NCI-H82 treated with DMSO at 0.1 percent for 48 hours (cell line): ENCODE data around the gene TMTC1.

ENCODE experiments used
- DNase-seq: peaks from one replicate; lab custom pipeline; 2025; ENCODE audit not compliant: unreplicated experiment; lab: John Stamatoyannopoulos, UW

The TMTC1 gene

DNA sequence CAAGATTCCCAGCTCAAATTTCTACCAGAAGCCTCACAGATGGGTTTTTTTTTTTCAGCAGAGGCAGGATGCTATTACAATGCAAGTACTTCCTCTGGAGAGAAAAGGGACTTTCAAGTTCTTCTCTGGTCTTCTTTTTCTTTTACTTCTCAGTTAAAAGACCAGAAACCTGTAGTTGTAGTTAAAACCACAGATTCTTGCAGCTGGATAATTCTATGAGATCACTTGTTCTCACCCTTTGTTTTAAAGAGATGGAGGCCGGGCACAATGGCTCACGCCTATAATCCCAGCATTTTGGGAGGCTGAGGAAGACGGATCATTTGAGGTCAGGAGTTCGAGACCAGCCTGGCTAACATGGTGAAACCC lies 238.7 kb downstream of the TMTC1 start:
- DNase-seq: no peak

DNA sequence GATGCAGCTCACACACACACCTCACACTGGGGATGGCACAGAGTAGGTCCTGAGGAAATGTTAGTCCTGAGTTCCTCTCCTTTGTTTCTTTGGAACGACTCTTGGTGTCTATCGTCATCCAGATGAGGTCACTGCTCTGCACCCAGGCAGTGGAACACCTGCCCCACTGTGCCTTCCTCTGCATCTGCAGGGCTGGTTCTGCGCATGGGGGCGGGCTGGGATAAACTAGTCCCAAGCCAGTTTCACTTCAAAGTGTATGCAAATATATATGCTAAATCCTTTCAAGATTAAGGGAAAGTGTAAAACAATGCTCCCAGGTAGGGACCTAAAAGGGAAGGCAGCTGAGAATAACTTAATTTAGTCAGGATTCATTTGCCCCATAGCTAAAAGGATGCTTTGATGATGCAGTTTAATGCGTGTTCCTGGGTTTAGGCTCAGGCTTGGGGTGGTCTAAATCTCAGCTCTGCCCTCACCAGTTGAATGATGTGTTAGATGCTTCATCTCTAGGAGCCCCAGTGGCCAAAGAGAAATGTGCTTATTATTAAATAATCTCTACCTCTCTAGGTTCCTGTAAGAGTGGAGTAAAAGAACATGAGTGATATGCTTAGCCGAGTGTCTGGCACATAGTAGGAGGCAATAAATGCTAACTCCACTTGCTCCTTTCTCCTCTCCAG lies 239.2 kb downstream of the TMTC1 start:
- DNase-seq: no peak

DNA sequence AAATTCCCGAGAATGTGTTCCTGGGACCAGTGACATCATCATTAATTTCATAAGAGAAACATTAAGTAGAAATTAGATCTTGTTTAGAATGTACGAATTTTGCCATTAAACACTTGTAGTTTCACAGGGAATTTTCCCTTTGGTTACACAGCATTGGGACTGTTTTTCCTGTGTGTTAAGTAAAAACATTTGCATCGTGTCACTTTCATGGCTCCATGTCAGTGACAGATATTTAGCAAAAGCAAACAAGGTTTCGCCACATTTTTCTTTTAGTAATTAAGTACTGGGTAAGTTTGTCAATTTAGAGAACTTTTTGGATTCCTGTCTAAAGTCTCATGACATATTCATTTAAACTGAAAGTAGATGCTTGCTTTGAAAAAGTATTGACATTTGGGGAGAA lies 240.7 kb downstream of the TMTC1 start:
- DNase-seq: no peak

DNA sequence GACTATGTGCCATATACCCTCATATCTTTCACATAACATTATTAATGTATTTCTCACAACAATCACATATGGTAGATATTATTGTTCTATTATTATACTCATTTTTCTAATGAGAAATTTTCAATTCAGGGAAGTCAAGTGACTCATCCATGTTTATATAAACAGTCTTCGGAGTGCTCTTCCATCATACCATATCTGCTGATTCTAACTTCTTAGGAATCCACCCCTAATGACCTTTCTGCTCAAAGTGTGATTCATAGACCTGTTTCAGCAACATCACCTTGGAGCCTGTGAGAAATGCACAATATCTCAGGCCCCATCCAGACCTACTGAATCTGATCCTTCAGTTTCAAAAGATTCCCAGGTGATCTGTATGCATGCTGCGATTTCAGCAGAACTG lies 246.4 kb downstream of the TMTC1 start:
- no peak for DNase-seq

DNA sequence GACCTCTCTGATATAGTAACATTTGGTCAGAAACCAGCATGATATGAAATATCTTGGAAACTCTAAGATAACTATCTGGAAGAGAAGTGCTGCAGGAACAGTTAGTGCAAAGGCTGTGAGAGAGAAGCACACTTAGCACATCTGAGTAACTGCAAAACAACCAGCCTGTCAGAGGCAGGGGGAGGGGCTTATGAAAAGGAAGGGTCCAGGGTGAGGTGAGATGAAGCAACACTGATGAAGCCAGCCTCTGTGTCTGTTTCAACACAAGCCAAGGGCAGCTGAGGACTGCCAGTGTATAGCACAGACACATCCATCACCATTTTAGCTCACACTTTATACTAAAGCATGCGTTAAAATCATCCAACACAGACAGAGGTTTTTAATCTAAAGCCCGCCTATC lies 248.8 kb downstream of the TMTC1 start:
- no peak for DNase-seq

DNA sequence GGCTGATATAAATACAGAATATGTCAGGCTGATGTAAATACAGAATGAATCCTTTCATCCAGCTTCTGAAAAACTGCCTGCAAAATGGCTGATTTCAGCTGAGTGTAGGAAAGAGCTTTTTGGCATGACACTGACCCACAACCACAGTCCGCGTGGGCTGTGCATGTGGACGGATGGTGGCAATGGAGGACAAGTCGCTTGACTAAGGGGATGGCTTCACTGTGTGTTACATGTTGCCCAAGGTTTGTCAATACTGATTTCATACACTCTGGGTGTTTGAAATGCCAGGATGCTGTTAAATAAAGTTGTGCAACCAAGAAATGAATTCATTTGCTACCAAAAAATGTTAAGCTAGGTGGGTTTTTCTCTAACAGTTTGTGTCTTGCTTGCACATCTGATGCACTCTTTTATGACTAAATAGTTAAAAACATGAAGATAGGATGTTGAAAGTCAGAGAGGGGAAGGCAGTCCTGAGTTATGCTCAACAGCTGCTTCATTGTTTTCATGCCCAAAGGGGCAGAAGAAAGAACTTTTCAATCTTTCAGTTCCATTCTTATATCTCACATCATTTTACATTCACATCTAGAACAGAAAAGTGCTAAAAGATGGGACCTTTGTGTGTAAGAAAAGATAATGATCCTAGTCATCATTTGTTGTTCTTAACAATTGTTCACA lies 249.8 kb downstream of the TMTC1 start:
- DNase-seq: no peak

DNA sequence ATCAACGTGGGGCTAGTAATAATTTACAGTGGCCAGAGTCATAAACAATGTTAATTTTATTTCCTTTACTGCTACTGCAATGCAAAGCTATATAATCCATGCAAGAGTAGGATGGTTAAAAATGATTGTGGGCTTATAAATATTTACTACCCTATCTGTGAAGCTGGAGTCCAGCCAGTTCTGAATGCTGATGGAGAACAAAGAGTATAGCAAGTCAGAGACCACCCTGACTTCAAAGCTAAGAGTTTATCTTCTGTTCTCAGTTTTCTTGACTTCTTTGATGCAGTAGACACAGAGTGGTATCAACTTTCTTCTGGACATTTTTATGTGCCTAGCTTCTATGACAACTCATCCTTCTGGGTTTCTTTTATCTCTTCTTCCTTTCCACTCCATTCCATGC lies 252.3 kb downstream of the TMTC1 start:
- no peak for DNase-seq

DNA sequence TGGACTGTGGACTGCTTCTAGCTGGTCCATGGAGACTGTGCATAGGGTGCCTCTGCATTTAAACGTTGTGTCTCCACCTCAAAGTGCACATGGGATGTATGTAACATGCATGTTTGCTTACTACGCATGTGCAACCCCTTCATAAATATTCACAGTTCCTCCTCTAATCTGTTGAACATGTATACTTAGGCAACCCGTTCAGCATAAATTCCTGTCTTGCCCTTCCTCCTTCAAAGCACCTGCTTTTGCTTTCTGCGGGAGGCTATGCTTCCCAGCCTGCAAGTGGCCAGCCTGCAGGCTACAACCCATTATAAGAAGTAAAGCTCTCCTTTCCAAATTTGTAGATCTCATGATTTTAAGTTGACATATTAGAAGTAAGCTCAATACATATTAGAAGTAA lies 253.3 kb downstream of the TMTC1 start:
- DNase-seq: no peak

DNA sequence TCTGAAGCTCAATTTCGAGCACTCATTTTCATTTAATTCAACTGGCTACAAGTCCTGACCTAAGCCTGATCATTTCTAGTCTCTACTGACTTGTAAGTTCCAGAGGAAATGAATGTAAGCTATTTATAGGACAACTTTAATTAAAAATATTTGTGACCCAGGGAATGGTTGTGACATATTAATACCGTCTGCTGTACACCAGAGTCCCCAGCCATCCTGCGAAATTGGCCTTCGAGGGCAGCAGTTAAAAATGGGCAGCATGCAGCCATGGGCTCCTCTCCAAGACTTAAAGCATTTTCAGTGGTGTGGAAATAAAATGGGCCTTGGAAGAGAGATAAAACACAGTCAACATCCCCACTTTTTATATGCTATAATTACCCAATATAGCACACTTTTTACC lies 255.6 kb downstream of the TMTC1 start:
- no peak for DNase-seq

DNA sequence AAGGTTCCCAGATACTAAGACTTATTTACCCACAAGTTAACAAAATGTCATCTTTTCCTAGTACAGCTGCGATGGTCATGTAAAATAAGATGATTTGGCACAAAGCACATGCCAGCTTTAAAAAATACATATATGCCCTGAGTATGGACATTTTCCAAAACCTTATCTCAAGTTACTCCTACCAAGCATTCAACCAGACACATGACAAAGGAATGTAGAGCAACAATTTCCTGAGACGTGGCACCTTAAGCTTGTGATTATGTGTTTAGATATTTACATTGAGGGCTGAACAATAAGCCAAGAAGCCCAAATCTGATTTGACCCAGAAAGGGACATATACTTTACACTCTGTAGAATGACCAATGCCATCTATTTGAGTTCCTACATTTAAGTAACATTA lies 261.8 kb downstream of the TMTC1 start:
- DNase-seq: no peak

DNA sequence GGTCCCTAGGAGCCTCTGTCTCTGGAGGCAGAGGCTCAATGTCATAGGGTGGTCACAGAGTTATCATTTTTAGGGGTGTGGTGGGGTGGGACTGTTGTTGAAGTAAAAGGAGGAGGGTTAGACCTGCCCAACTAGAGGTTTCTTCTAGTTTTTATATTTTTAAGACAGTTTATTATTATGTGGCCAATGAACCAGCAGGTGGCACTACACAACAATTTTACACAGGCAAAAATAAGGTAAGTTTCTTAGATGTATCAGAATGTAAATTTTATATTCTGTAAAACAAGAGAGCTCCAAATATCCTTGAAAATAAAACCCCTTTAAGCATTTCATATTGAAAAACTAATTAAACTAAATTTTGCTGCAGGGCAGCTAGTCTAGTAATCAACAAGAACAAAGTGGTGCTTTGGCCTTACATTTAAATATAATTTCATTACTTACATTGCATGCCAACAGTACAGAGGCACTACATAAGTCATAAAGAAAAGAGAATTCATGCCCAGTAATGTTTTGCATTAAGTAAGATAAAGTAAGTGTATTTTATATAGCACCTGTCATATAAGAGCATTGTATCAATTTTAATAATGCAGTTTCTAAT lies 264.1 kb downstream of the TMTC1 start:
- no peak for DNase-seq

DNA sequence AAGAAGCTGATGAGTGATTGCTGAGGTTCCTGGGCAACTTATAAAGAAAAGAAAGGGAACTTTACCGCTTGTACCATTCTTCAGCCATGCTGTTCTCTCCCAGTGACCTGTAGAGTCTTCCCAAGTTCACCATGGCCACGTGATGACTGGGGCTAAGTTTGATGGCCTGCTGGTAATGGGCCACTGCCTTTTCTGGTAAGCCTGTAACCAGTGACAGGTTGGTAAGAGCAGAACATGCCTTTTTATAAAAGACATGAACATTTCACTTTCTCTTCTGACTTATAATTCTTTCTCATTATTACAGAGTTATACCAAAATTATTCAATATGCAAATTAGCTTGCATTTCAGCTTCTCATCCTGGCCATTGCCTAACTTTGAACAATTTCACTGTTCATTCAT lies 265.3 kb downstream of the TMTC1 start:
- DNase-seq: no peak

DNA sequence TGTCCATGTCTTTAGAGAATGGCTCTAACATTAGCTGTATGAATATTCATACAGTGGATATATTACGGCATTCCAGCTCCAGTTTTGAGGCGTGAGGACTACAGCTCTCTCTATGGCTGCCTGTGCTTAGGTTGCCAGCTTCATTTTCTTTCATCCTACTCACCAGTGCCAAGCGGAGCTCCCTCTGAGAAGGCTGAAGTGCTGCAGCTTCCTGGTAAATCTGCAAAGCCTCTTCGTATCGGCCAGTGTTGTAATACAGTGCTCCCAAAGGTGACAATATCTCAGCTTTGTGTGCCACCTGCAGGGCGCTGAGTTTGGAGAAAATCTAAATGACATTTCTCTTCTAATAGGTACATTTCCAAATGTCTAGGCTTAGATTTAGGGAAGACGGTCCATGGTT lies 266.5 kb downstream of the TMTC1 start:
- no peak for DNase-seq

DNA sequence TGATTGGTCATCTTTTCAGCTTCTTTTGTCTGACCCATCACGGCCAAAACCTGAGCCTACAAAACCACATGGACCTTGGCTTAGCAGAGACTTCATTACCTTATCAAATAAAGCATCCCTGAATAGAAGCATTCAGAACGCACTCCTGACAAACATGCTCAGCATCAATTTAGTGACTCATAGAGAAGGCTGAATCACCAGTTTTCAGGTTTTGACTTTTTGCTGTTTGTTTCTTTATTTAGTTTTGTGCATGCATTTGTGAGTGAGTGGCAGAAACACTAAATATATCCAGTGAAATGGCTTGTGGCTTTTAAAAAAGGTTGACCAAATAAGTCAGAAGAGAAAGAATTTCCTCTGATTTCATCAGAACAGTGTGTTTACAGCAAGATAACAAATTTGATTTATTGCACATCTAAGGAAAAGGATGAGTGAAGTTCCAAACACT lies 267.3 kb downstream of the TMTC1 start:
- no peak for DNase-seq

DNA sequence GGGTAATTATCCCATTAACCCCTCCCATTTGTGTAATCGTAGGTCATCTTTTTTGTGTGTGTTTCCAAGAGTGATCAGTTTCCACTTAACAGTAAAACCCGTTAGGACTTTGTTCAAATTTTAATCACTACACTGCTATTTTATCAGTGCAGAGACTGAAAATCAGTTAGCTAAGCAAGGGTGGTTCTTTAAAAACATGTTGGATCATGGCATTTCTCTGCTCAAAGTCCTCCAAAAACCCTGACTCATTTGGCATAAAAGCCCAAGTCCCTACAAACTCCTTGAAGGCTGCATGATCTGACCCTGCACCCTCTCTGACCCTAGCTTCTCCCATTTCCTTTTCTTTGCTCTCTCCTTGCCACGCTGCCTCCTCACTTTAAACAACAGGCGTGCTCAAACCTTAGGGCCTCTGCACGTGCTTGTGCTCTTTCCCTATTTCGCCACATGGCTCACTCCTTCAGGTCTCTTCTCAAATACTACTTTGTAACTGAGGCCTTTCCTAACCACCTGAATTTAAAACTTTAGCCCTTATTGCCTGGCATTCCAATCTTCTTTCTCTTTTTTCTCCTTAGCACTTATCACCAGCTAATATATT lies 273.1 kb downstream of the TMTC1 start:
- DNase-seq: no peak

DNA sequence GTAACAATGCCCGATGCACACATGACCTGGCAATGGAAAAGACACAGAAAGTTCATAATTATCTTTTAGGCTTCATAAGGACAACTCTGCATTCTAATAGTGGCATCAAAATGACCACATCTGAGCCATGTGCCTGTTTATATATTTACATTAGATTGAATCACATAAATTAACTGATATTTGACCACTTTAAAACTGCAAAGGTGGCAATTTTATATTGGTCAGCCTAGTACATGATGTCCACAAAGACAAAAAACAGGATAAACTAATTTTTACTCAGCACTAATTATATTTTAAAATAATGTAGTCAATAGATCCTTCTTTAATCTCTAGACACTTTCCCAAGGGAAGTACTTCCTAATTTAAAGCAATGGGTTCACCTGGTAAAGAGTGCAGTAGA lies 274.2 kb downstream of the TMTC1 start:
- DNase-seq: no peak

DNA sequence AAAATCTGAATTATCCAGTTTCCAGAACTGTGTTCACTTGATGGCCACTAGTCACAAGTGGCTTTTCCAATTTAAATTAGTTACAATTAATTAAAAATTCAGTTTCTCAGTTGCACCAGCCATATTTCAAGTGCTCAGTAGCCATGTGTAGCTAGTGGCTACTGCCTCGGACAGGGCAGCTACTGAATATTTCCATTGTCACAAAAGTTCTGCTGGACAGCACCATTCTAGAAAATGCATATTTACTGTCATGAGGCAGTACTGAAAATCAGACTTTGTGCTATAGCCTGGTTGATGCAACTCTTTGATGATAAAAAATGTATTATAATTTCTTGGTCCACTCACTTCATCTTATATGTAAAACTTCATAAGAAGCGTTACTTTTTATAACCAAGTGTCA lies 274.8 kb downstream of the TMTC1 start:
- DNase-seq: no peak

DNA sequence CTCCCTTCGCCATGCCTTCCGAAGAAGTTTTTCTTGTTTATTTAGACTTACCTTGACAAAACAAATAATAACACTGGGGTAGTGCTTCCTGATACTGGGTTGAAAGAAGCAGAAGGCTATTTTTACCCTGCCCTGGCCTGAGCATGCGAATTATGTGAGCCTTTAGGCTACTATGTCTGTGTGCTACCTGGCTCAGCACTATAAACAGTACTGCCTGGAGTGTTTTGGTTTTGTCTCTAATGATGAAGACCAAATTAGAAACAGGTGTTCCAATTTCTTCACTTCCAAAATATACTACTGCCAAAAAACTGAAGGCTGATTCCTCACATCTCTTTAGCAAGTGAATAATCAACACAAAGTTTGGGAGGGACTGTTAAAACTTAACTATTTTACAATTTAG lies 278.6 kb downstream of the TMTC1 start:
- no peak for DNase-seq

DNA sequence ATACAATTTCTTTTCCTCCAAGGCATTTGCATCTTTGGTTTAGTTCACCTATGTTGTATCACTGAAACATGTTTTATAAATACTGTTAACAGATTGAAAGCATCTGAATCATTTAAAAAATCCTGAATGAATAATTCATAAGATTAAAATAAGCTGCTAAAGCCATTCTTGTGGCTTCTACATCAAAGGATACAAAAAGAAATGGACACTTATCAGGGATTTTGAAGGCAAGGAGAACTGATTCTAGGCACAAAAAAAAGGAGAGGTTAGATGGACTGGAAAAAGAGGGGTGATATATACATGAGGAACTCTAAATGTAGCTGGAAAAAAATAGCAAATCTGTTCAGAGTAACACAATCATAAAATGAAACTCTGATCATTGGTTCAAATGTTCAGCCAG lies 280.5 kb downstream of the TMTC1 start:
- DNase-seq: no peak

DNA sequence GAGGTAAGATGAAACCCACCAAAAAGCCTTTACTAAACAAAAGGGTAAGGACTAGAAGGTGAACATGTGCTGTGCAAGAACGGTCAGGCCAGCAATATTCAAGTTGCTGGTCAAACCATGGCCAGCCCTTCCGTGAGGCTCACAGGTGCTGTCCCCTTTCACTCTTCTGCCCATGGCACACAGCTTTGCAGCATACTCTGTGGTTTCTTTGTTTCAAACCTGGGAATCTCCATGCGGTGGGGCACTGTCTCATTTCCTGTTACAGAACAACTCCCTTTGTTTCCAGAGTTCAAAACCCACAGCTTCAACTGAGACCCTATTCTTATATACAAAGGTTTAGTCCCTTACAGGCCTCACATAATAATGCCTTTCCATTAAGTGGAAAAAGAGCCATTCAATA lies 284.5 kb downstream of the TMTC1 start:
- no peak for DNase-seq

DNA sequence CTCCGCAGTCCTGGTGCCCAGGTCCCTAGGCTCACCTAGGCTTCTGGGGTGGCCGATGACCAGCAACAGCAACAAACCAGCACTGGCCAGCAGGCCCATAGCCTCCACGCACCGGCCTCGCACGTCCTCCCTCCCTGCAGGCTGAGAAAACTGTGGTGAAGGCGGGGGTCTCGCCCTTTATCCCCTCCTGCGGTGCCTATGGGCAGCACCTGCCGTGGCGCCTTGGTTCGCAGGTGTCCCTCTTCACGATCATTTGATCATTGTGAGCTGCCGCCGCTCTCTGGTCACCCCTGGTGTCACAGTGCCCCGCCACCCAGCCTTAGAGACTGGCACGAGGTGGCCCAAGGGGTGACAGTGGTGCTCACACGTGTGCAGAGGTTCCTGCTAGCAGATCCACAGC lies 286.2 kb downstream of the TMTC1 start, which contains the start of gene OVCH1:
OVCH1 (minus strand) TSS at position 99 of the 400 bp plus-strand sequence; CDS start at position 99, 0 bp downstream.
- no peak for DNase-seq

DNA sequence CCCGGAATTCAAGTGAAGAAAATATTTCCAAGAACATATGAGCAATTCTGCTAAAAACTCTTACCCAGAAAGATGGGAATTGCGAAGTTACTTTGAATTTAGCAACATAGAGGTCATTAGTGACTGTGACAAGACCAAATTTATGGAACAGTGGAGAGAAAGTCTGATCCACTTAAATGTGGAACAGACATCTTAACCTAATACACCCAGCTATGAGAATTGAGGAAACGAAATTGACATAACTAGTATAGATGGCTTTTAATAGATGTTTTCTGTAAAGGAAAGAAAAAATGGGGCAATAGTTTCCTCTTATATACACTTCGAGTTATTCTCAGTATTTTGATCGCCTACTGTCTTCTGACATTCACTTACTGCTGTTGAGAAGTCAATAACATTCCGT lies 290.9 kb downstream of the TMTC1 start:
- no peak for DNase-seq
